GM12892 (cell line): ENCODE results near the gene OBP2A.

ENCODE experiments used
- POLR2A ChIP-seq: IDR thresholded peaks from 2 replicates; pipeline ENCODE4 v1.6.1; 2011; ENCODE audit warnings: low read depth, low read length, control low read depth
- POLR2AphosphoS5 ChIP-seq: IDR thresholded peaks from 2 replicates; pipeline ENCODE4 v1.6.1; 2011; ENCODE audit warnings: low read depth, low read length, control low read depth
- TAF1 ChIP-seq: IDR thresholded peaks from 2 replicates; pipeline ENCODE4 v1.6.1; 2011; ENCODE audit warnings: low read depth, mild to moderate bottlenecking, control low read depth, low read length, borderline replicate concordance

DNA sequence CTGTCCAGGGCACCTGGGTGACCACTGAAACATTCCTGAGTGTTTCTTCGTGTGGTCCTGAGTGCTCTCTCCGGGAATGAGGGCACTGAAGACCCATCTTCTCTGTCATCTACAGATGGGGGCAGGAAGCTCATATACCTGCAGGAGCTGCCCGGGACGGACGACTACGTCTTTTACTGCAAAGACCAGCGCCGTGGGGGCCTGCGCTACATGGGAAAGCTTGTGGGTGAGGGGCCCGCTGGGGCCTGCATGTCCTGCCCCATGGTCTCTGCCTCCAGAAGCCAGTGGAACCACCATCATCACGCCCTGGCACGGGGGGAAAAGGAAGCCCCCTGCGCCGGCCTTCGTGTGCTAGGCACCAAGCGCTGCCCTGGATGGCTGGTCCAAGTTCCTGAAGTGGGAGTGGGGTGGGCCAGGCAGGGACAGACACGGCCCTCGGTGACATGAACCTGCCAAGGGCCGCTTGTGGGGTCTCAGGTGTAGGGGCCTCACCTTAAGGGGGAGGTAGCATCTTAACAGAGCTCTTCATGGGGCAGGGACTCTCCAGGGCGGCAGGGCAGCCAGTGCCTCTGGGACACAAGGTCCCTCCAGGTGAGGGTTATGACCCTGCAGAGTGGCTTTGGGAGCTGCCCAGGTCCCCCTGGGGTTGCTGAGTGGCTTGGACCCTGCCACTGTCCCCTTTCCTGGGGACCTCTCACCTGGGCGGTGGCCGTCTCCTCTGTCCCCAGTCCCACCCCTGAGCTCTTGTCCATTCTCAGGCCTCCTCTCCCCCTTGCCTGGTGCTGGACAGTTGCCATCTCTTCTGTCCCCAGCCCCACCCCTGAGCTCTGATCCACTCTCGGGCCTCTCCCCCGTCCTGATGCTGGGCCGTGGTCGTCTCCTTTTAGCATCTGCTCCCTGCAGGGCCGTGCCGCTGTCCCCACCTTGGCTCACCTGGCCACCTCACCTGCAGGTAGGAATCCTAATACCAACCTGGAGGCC lies 2.1 kb downstream of the OBP2A start:
- TF ChIP-seq POLR2A (no peak), POLR2AphosphoS5 (no peak), TAF1 (no peak)
